PC-3 (cell line): ENCODE results near the gene DNMT3L.

ENCODE experiments used
- EZH2phosphoT487 ChIP-seq: fragments of 300-600 bp; sonication (generic); IDR thresholded peaks from 2 replicates; pipeline ENCODE4 v1.6.1; 2018; ENCODE audit warnings: mild to moderate bottlenecking, antibody characterized with exemption, low read length, borderline replicate concordance
- TF ChIP-seq, protein P1 (sequence below): fragments of 300-600 bp; sonication (generic); conservative IDR thresholded peaks from 2 replicates; pipeline ENCODE4 v1.5.1; 2017; ENCODE audit warnings: antibody characterized with exemption, low read depth, mild to moderate bottlenecking, low read length

DNA sequence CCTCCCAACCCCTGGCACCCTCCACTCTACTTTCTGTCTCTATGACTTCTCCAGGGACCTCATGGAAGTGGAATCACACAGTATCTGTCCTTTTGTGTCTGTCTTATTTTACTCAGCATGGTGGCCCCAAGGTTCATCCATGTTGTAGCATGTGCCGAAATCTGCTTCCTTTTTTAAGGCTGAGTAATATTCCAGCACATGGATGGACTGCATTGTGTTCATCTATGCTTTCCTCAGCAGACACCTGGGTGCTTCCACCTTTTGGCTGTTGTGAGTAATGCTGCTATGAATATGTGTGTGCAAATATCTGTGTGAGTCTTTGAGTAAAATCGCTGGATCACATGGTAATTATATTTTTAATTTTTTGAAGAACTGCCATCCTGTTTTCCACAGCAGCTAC lies 36.6 kb upstream of the DNMT3L start:
- TF ChIP-seq, protein P1, sequence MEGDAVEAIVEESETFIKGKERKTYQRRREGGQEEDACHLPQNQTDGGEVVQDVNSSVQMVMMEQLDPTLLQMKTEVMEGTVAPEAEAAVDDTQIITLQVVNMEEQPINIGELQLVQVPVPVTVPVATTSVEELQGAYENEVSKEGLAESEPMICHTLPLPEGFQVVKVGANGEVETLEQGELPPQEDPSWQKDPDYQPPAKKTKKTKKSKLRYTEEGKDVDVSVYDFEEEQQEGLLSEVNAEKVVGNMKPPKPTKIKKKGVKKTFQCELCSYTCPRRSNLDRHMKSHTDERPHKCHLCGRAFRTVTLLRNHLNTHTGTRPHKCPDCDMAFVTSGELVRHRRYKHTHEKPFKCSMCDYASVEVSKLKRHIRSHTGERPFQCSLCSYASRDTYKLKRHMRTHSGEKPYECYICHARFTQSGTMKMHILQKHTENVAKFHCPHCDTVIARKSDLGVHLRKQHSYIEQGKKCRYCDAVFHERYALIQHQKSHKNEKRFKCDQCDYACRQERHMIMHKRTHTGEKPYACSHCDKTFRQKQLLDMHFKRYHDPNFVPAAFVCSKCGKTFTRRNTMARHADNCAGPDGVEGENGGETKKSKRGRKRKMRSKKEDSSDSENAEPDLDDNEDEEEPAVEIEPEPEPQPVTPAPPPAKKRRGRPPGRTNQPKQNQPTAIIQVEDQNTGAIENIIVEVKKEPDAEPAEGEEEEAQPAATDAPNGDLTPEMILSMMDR = peak; percentile 50
- TF ChIP-seq EZH2phosphoT487 = no peak
